A673 (cell line): ENCODE results near the gene PCP4L1.
"Not testable (repeated sequence)": the region's sequence is repeated elsewhere in the genome, so short reads cannot be mapped to it uniquely, and the experiment has no call there.

Experiments
- CTCF ChIP-seq: fragments of 300-800, 200-600 bp; sonication (generic); conservative IDR thresholded peaks from 2 replicates; pipeline ENCODE4 v1.5.1; 2017; ENCODE audit warnings: low read depth, mild to moderate bottlenecking, antibody characterized with exemption, low read length, moderate library complexity, mixed read lengths
- EZH2 ChIP-seq: fragments of 200-600 bp; sonication (generic); IDR thresholded peaks from 2 replicates; pipeline ENCODE4 v1.6.1; 2017; ENCODE audit warnings: borderline replicate concordance, low read depth, mild to moderate bottlenecking, mixed read lengths, antibody characterized with exemption, low read length; ENCODE audit not compliant: poor library complexity, severe bottlenecking

- TF ChIP-seq CTCF, EZH2: not testable (repeated sequence)
Measured at GRCh38 chr1:161255955-161256520, 2.5 kb upstream of the PCP4L1 start.
